Measurements from ENCODE around the gene NDST1. TPM values are rescaled to one million over a fixed set of nuclear protein-coding genes. Genes with fewer than 3 reads are reported as not detected.

Gene NDST1
- total and polyA plus RNA-seq, 10 of the 15 experiments (the other 5 are each of a cell fraction or from before 2014, with no cell fraction given) = 0.20 to 53.5 (median 12.9) TPM

DNA sequence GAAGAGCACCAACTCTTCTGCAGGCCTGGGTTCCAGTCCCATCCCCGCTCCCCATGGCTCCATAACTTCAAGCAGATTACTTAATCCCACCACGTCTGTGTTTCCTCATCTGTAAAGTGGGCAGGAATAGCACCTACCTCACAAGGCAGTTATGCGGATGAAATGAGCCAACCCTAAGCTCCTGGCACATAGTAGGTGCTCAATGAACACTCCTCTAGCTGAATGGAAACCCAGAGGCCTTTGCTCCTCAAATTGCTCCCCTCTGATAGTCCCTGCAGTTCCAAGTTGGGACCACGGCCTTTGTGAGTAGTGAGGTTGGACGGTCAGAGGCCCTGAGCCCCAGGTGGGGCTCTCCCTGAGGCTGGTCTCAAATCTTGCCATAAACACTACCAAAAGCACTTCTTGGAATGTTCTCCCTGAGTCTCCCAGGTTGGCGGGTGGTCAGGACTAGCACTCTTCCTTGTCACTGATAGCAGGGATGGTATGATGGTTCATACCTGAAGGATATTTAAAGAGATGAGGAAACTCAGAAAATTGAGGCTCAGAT lies 97.0 kb downstream of the NDST1 start:
- Histone ChIP-seq H2AFZ (ENCODE audit: control insufficient read depth, low read depth, low read length) (no peak overlapping the region), H3K4me1 (ENCODE audit: control insufficient read depth, insufficient read depth, low read length) (peaks cover 4% of the 10 kb centered on the region), H3K4me2 (ENCODE audit: control insufficient read depth, insufficient read depth) (no peak overlapping the region), H3K4me3 (no peak overlapping the region), H4K20me1 (ENCODE audit: control insufficient read depth, insufficient read depth) (no peaks in the 10 kb centered on the region), H3K27ac (ENCODE audit: control insufficient read depth, insufficient read depth) (no peak overlapping the region), H3K9me3 (replicated peaks; ENCODE audit: control insufficient read depth, insufficient read depth, low read length) (no peaks in the 10 kb centered on the region), H3K9ac (ENCODE audit: control insufficient read depth, insufficient read depth, low read length) (no peak overlapping the region), H3K79me2 (ENCODE audit: control insufficient read depth, insufficient read depth, low read length) (no peaks in the 10 kb centered on the region), H3K36me3 (ENCODE audit: control insufficient read depth in 2 of 2, insufficient read depth in 2 of 2, low read length in 1 of 2) (no peaks in the 10 kb centered on the region), H3K27me3 (replicated peaks in 1 of 2; ENCODE audit: control insufficient read depth in 2 of 2, insufficient read depth in 2 of 2, low read length in 1 of 2) (no peaks in the 10 kb centered on the region; a peak in 1 of 4 replicates)
- no peak for DNase-seq (ENCODE audit: low read depth, low spot score)
- TF ChIP-seq, protein P1, sequence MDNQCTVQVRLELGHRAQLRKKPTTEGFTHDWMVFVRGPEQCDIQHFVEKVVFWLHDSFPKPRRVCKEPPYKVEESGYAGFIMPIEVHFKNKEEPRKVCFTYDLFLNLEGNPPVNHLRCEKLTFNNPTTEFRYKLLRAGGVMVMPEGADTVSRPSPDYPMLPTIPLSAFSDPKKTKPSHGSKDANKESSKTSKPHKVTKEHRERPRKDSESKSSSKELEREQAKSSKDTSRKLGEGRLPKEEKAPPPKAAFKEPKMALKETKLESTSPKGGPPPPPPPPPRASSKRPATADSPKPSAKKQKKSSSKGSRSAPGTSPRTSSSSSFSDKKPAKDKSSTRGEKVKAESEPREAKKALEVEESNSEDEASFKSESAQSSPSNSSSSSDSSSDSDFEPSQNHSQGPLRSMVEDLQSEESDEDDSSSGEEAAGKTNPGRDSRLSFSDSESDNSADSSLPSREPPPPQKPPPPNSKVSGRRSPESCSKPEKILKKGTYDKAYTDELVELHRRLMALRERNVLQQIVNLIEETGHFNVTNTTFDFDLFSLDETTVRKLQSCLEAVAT (IDR thresholded peaks at IDR 0.05) = no peak
- TF ChIP-seq EZH2 (IDR thresholded peaks at IDR 0.05; ENCODE audit: borderline replicate concordance, control insufficient read depth, low read depth, low read length) = no peak
- no peak for TF ChIP-seq RAD21 (IDR thresholded peaks at IDR 0.05; ENCODE audit: insufficient read depth, low read depth, low read length)
- no peak for TF ChIP-seq KLF5 (IDR thresholded peaks at IDR 0.05; ENCODE audit: partially characterized antibody)
- no peak for TF ChIP-seq POLR2A (IDR thresholded peaks at IDR 0.05; ENCODE audit: low read depth, low read length)
- TF ChIP-seq RUNX3 (IDR thresholded peaks at IDR 0.05; ENCODE audit: low read length) = no peak
- no peak for TF ChIP-seq BRCA1 (IDR thresholded peaks at IDR 0.05; ENCODE audit: low read depth, low read length)
- no peak for TF ChIP-seq ASH2L (IDR thresholded peaks at IDR 0.05; ENCODE audit: borderline replicate concordance, low read depth)
- no peak for TF ChIP-seq HDGF (IDR thresholded peaks at IDR 0.05)
- no peak for TF ChIP-seq HCFC1 (IDR thresholded peaks at IDR 0.05; ENCODE audit: low read length)
- no peak for TF ChIP-seq SREBF2 (IDR thresholded peaks at IDR 0.05; ENCODE audit: low read length)
- TF ChIP-seq, protein P2, sequence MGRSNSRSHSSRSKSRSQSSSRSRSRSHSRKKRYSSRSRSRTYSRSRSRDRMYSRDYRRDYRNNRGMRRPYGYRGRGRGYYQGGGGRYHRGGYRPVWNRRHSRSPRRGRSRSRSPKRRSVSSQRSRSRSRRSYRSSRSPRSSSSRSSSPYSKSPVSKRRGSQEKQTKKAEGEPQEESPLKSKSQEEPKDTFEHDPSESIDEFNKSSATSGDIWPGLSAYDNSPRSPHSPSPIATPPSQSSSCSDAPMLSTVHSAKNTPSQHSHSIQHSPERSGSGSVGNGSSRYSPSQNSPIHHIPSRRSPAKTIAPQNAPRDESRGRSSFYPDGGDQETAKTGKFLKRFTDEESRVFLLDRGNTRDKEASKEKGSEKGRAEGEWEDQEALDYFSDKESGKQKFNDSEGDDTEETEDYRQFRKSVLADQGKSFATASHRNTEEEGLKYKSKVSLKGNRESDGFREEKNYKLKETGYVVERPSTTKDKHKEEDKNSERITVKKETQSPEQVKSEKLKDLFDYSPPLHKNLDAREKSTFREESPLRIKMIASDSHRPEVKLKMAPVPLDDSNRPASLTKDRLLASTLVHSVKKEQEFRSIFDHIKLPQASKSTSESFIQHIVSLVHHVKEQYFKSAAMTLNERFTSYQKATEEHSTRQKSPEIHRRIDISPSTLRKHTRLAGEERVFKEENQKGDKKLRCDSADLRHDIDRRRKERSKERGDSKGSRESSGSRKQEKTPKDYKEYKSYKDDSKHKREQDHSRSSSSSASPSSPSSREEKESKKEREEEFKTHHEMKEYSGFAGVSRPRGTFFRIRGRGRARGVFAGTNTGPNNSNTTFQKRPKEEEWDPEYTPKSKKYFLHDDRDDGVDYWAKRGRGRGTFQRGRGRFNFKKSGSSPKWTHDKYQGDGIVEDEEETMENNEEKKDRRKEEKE (IDR thresholded peaks at IDR 0.05) = no peak
- TF ChIP-seq CREB1 (IDR thresholded peaks at IDR 0.05; ENCODE audit: low read depth) = no peak
- TF ChIP-seq RELA (IDR thresholded peaks at IDR 0.05; ENCODE audit: borderline replicate concordance, partially characterized antibody) = no peak
- WGBS (ENCODE audit: insufficient coverage, insufficient replicate concordance, low lambda C conversion rate, missing lambda C conversion rate) = 34% methylated on average over 6 of the region's 6 CpGs
- POLR2A ChIA-PET = no interaction called here
- FAIRE-seq = no peak
- in situ Hi-C loops (cut with MboI) = no loop called here
- RAD21 ChIA-PET (ENCODE audit: unreplicated experiment) = no interaction called here
- no TSS peak for BruUV-seq (replicated peaks)
- CTCF ChIA-PET = no interaction called here
- intact Hi-C loops (cut with micrococcal nuclease; ENCODE audit: unreplicated experiment) = no loop called here
- ATAC-seq = no peak
- SMC1A ChIA-PET (ENCODE audit: uncharacterized antibody, unreplicated experiment) = interaction anchor here (1.3 to 1.7 kb wide), 2 partner anchors 12 to 23 kb away, joined by 3 read pairs; no protein-coding TSS in a partner anchor

All from GM12878 (cell line).